SU-DHL-6 (cell line): ENCODE data around the gene ARPC2.
"Not testable (repeated sequence)": the region's sequence is repeated elsewhere in the genome, so short reads cannot be mapped to it uniquely, and the experiment has no call there.

ENCODE experiments used
- H2AFZ ChIP-seq: fragments of 200-600 bp; sonication (generic); 2 replicates; pipeline ENCODE4 v1.6.1; 2014; ENCODE audit warnings: low read depth, mild to moderate bottlenecking, moderate library complexity, mixed read lengths, antibody characterized with exemption, low read length; ENCODE audit not compliant: severe bottlenecking
- H3F3A ChIP-seq: fragments of 200-600 bp; shearing (Covaris generic); 2 replicates; pipeline ENCODE4 v1.6.0; 2016; ENCODE audit warnings: antibody characterized with exemption, mild to moderate bottlenecking; ENCODE audit not compliant: insufficient read depth
- H3K27ac ChIP-seq: fragments of 200-600 bp; sonication (generic); 2 replicates; pipeline ENCODE4 v1.5.1; 2016; ENCODE audit warnings: low read depth, mild to moderate bottlenecking, low read length, moderate library complexity, mixed read lengths
- H3K27me3 ChIP-seq: fragments of 200-600 bp; sonication (generic), shearing (Covaris generic); 2 replicates; pipeline ENCODE4 v1.6.0; 2014; ENCODE audit warnings: mild to moderate bottlenecking, low read length
- H3K36me3 ChIP-seq: fragments of 200-600 bp; sonication (generic); 2 replicates; pipeline ENCODE4 v1.6.1; 2014; ENCODE audit warnings: mild to moderate bottlenecking, low read length, mixed read lengths
- H3K4me2 ChIP-seq: fragments of 300-600, 200-600 bp; shearing (Covaris generic), sonication (generic); 2 replicates; pipeline ENCODE4 v1.6.0; 2014; ENCODE audit warnings: low read length, low read depth, mild to moderate bottlenecking; ENCODE audit not compliant: poor library complexity, severe bottlenecking
- H3K4me3 ChIP-seq: fragments of 200-600 bp; sonication (generic); 2 replicates; pipeline ENCODE4 v1.5.1; 2014; ENCODE audit warnings: antibody characterized with exemption, low read length, mild to moderate bottlenecking, mixed read lengths; ENCODE audit not compliant: insufficient read depth, poor library complexity, severe bottlenecking
- H3K79me2 ChIP-seq: fragments of 200-600 bp; sonication (generic); 2 replicates; pipeline ENCODE4 v1.6.1; 2014; ENCODE audit warnings: mild to moderate bottlenecking, low read length, moderate library complexity; ENCODE audit not compliant: insufficient read depth
- H3K9ac ChIP-seq: fragments of 200-600 bp; sonication (generic); 2 replicates; pipeline ENCODE4 v1.7.0; 2014; ENCODE audit warnings: mild to moderate bottlenecking, low read length
- H3K9me2 ChIP-seq: fragments of 200-600 bp; sonication (generic); replicated peaks from 2 replicates; pipeline ENCODE4 v1.6.1; 2014; ENCODE audit warnings: low read length; ENCODE audit not compliant: insufficient read depth
- H3K9me3 ChIP-seq: fragments of 200-600 bp; sonication (generic); 2 replicates; pipeline ENCODE4 v1.6.1; 2014; ENCODE audit warnings: low read length, mixed read lengths; ENCODE audit not compliant: insufficient read depth
- H4K20me1 ChIP-seq: fragments of 200-600 bp; sonication (generic); 2 replicates; pipeline ENCODE4 v1.6.1; 2014; ENCODE audit warnings: low read depth, mild to moderate bottlenecking, antibody characterized with exemption, low read length, moderate library complexity, mixed read lengths
- EZH2phosphoT487 ChIP-seq: fragments of 200-600 bp; sonication (generic), shearing (Covaris generic); conservative IDR thresholded peaks from 2 replicates; pipeline ENCODE4 v1.6.1; 2018; ENCODE audit warnings: mild to moderate bottlenecking, antibody characterized with exemption, low read length, moderate library complexity, mixed read lengths
- TF ChIP-seq, protein P1 (sequence below): fragments of 200-600 bp; sonication (generic); IDR thresholded peaks from one replicate; pipeline ENCODE4 v1.5.1; 2017; ENCODE audit warnings: antibody characterized with exemption, mild to moderate bottlenecking, low read length, moderate library complexity; ENCODE audit not compliant: insufficient read depth, poor library complexity, severe bottlenecking

The ARPC2 gene

DNA sequence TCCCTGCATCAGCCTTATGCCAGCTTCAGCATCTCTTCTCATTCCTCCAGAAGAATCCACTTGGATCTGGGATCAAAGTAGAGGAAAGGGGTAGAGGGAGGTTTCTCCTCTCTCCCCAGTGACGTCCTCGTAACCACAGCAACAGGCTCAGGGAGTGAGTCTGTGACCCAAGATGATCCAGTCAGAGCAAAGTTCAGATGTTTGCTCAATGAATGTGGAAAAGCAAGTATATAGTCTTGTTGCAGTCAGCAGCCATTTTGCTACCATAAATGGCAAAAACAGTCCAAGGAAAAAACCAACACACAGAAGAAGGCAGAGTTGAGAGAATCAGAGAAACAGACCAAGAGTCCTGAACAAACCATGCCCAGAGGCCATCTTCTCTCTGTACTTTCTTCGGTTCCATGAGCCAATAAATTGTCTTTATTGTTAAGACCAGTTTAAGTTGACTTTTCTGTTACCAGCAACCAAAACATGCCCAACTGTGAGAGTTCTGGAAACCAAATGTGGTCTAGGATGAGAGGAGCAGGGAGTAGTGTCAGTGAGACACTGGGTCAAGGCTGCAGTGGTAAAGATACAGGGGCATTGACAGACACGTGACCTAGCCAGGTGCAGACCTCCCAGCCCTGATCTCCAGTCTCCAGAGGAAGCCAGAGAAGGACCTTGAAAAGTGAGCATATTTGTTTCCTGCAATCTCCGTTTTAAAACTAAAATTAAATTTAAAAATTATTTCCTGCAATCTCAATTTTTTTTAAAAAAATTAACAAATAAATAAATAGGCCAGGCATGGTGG, 47.0 kb upstream of the ARPC2 start:
- Histone ChIP-seq H3F3A (no peaks in the 10 kb centered on the region), H3K4me3 (no peak overlapping the region), H4K20me1 (no peaks in the 10 kb centered on the region), H3K9me3 (no peaks in the 10 kb centered on the region), H3K79me2 (no peaks in the 10 kb centered on the region), H3K27ac (no peak overlapping the region), H3K4me2 (no peak overlapping the region), H3K9ac (no peak overlapping the region), H3K36me3 (no peaks in the 10 kb centered on the region), H3K27me3 (no peaks in the 10 kb centered on the region), H2AFZ (no peak overlapping the region), H3K9me2 (no peaks in the 10 kb centered on the region)
- TF ChIP-seq, protein P1, sequence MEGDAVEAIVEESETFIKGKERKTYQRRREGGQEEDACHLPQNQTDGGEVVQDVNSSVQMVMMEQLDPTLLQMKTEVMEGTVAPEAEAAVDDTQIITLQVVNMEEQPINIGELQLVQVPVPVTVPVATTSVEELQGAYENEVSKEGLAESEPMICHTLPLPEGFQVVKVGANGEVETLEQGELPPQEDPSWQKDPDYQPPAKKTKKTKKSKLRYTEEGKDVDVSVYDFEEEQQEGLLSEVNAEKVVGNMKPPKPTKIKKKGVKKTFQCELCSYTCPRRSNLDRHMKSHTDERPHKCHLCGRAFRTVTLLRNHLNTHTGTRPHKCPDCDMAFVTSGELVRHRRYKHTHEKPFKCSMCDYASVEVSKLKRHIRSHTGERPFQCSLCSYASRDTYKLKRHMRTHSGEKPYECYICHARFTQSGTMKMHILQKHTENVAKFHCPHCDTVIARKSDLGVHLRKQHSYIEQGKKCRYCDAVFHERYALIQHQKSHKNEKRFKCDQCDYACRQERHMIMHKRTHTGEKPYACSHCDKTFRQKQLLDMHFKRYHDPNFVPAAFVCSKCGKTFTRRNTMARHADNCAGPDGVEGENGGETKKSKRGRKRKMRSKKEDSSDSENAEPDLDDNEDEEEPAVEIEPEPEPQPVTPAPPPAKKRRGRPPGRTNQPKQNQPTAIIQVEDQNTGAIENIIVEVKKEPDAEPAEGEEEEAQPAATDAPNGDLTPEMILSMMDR, result no peak
- TF ChIP-seq EZH2phosphoT487, result no peak

DNA sequence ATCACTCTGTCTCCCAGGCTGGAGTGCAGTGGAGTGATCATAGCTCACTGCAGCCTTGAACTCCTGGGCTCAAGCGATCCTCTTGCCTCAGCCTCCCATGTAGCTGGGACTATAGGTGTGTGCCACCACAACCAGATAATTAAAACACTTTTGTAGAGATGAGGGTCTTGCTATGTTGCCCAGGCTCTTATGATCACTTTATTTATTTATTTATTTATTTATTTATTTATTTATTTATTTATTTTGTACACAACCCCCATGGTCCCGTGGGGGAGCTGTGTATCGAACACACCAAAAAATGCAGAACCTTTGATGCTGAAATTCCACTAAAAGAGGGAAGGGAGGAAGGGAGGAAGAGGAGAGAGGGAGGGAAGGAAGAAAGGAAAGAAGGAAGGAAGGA, 45.2 kb upstream of the ARPC2 start:
- not testable (repeated sequence) for H3K4me2 ChIP-seq, H3K9ac ChIP-seq, H2AFZ ChIP-seq

DNA sequence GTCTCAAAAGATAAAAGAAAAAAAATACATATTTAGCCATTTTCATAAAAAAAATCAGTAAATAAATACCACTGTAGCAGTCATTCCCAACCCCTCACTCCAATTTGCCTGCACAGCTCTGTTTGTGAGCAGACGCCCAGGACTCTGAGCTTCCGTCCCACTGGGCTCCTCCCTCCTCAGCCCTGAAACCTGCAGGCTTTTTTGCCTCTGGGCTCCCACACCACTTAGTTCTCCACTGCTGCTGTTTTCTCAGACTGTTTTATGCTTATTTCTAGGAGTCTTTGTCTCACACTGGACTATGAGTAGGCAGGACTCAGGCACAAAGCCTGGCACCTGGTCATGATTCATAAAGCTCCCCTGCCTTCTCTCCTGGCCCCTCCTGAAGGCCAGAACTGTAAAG, 44.1 kb upstream of the ARPC2 start:
- Histone ChIP-seq H3K4me3 (no peak overlapping the region), H3K79me2 (no peaks in the 10 kb centered on the region), H3K36me3 (no peaks in the 10 kb centered on the region), H3K9me3 (no peaks in the 10 kb centered on the region), H3F3A (no peaks in the 10 kb centered on the region), H3K4me2 (no peak overlapping the region), H3K27me3 (no peaks in the 10 kb centered on the region), H3K9me2 (no peaks in the 10 kb centered on the region), H3K9ac (no peak overlapping the region), H3K27ac (no peak overlapping the region), H4K20me1 (no peaks in the 10 kb centered on the region), H2AFZ (no peak overlapping the region)
- TF ChIP-seq, protein P1, result no peak
- TF ChIP-seq EZH2phosphoT487, result no peak

More for the DNA sequence above, 45.2 kb upstream of the ARPC2 start:
- H3K27me3 ChIP-seq, H3K27ac ChIP-seq, H3K9me2 ChIP-seq, H3K4me3 ChIP-seq, H3F3A ChIP-seq, H4K20me1 ChIP-seq, H3K79me2 ChIP-seq, H3K36me3 ChIP-seq, H3K9me3 ChIP-seq: not testable (repeated sequence)

DNA sequence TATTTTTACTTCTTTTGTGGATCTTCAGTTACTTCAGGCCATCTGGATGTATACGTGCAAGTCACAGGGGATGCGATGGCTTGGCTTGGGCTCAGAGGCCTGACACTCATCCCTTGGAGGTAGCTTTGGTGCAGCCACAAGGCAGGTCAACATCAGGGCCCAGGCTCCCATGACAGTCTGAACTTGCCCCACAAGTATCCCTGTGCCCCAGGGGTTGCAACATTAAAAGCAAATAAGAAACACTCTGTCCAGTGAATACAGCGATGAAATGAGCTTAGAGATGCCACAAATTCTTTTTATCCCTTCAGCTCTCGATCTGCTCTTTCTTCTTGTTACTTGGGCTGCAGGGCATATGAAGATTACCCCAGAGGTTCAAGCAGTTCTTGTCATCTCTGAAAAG, 37.2 kb upstream of the ARPC2 start:
- H3K4me3 ChIP-seq, result no peak overlapping the region
- TF ChIP-seq, protein P1, result no peak
- no peak for TF ChIP-seq EZH2phosphoT487
- no peaks in the 10 kb centered on the region for H3K9me2 ChIP-seq
- H3K9ac ChIP-seq, result no peak overlapping the region
- no peaks in the 10 kb centered on the region for H3K36me3 ChIP-seq
- H3K27ac ChIP-seq, result no peak overlapping the region
- no peaks in the 10 kb centered on the region for H3K27me3 ChIP-seq
- H3K79me2 ChIP-seq, result no peaks in the 10 kb centered on the region
- H3K9me3 ChIP-seq, result no peaks in the 10 kb centered on the region
- no peaks in the 10 kb centered on the region for H3F3A ChIP-seq
- H2AFZ ChIP-seq, result no peak overlapping the region
- no peak overlapping the region for H3K4me2 ChIP-seq
- H4K20me1 ChIP-seq, result no peaks in the 10 kb centered on the region
